Measurements from ENCODE around the gene SNAI1.

SNAI1 gene

DNA sequence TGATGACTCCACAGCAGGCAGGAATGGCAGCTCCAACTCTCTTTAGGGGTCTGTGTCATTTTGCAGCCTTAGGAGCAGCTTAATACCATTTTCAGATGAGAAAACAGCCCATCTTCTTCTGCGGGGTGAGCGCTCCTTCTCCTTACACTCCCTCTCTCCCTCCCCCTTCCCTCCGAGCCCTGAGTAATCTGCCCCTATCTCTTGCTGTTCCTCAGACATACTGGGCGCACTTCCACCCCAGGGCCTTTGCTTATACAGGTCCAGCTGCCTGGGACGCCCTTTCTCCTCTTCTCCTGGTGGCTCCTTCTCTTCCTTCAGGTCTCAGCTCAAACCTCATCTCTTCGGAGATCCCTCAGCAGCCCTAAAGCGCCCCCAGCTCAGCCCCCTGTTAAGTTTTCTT, 54.8 kb downstream of the SNAI1 start:
- DNase-seq (ENCODE audit: low read depth in 2 of 2): no peak

DNA sequence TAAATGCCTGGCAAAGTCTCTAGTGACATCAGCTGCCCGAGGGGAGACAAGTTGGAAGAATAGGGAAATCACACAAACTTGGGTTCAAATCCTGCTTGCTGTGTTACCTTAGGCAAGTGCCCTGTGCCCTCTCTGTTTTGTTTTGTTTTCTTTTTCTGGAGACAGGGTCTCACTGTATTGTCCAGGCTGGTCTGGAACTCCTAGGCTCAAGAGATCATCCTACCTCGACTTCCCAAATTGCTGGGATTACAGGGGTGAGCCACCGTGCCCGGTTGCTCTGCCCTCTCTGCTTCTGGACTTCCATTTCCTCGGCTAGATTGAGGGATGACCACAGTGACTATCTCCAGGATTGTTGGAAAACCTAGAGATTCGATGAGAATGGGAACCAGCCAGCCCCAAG, 55.4 kb downstream of the SNAI1 start:
- DNase-seq (ENCODE audit: low read depth in 2 of 2): no peak

Data from stimulated activated CD8-positive, alpha-beta memory T cell treated with anti-CD3 and anti-CD28 coated beads, Interleukin-2, amount 100 ng/mL, for 1 hour (primary cell).